ENCODE results near the gene ATG101.

Gene ATG101

DNA sequence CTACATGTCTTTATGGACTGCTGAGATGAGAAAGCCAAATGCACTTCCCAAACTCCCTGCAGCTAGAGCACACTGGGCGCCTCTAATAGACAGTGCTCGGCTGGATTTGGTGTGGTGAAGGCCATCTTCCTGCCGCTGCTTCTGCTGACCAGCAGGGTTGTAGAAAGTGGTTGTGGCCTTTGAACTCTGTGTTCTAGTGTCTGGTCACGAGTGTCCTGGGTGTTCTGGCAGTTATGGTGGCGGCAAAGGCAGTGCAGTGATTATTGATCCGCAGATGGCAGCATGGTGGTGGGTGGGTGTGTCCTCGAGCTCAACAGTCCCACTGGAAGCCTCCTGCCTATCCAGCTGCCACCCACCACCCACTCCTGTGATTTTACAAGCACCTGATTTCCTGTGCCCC is 53.1 kb downstream of the ATG101 start:
- H2AFZ ChIP-seq (ENCODE audit: low read length): no peak overlapping the region
- no peaks in the 10 kb centered on the region for H3K9me3 ChIP-seq (ENCODE audit: insufficient read depth, low read depth, low read length)
- no peak overlapping the region for H3K9ac ChIP-seq (ENCODE audit: low read depth, low read length, poor library complexity, severe bottlenecking)
- H3K4me2 ChIP-seq (ENCODE audit: low read depth, low read length, poor library complexity, severe bottlenecking): no peak overlapping the region
- H3K9me2 ChIP-seq (replicated peaks; ENCODE audit: low read depth, low read length): no peaks in the 10 kb centered on the region
- H3K79me2 ChIP-seq (ENCODE audit: insufficient read depth, low read length): no peaks in the 10 kb centered on the region
- no peaks in the 10 kb centered on the region for H3K36me3 ChIP-seq (ENCODE audit: insufficient read depth, low read length)
- no peaks in the 10 kb centered on the region for H3K27me3 ChIP-seq (ENCODE audit: insufficient read depth, low read length, poor library complexity, severe bottlenecking)
- H4K20me1 ChIP-seq (ENCODE audit: insufficient read depth, low read length, poor library complexity, severe bottlenecking): no peaks in the 10 kb centered on the region
- H3F3A ChIP-seq (ENCODE audit: low read depth): no peaks in the 10 kb centered on the region
- no peaks in the 10 kb centered on the region for H3K4me1 ChIP-seq (ENCODE audit: insufficient read depth, low read length, poor library complexity, severe bottlenecking)
- no peak for TF ChIP-seq EZH2phosphoT487 (IDR thresholded peaks at IDR 0.05; ENCODE audit: borderline replicate concordance)
- TF ChIP-seq, protein P1, sequence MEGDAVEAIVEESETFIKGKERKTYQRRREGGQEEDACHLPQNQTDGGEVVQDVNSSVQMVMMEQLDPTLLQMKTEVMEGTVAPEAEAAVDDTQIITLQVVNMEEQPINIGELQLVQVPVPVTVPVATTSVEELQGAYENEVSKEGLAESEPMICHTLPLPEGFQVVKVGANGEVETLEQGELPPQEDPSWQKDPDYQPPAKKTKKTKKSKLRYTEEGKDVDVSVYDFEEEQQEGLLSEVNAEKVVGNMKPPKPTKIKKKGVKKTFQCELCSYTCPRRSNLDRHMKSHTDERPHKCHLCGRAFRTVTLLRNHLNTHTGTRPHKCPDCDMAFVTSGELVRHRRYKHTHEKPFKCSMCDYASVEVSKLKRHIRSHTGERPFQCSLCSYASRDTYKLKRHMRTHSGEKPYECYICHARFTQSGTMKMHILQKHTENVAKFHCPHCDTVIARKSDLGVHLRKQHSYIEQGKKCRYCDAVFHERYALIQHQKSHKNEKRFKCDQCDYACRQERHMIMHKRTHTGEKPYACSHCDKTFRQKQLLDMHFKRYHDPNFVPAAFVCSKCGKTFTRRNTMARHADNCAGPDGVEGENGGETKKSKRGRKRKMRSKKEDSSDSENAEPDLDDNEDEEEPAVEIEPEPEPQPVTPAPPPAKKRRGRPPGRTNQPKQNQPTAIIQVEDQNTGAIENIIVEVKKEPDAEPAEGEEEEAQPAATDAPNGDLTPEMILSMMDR (conservative IDR thresholded peaks at IDR 0.05; ENCODE audit: low read length): no peak
- H3K4me3 ChIP-seq (ENCODE audit: low read length, poor library complexity, severe bottlenecking): no peak overlapping the region

DNA sequence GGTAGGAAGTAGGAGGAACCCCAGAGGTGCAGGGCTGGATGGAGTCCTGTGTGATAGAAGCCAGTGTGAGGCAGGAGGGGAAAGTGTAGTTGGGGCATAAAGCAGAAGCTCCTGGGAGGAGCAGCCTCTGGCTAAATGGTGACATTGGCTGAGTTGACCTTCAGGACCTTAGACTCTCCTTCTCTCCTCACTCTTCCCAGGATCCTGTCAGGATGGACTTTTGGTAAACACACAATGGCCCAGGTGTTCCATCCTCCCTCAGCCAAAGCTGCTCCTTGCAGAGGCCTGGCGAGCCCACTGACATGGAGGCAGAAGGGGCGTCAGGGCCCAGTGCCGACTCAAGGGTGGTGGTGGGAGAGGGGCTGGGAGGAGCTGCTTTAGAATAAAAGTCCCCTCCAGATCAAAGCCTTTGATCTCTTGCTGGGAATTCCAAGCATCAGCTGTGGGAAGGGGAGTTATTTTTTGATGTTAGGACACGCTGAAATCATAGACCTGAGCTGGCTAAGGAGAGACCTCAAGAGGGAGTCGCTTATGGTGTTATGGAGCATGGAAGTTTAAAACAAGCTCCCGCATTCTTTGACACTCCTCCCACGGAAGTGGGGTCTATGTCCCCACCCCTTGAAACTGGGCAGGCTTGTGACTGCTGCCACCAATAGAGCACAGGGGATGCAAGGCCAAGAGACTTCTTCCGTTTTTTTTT is 53.9 kb downstream of the ATG101 start:
- Histone ChIP-seq H3K4me3 (ENCODE audit: low read length, poor library complexity, severe bottlenecking) (no peak overlapping the region), H2AFZ (ENCODE audit: low read length) (no peak overlapping the region), H3K9ac (ENCODE audit: low read depth, low read length, poor library complexity, severe bottlenecking) (no peak overlapping the region), H3K4me2 (ENCODE audit: low read depth, low read length, poor library complexity, severe bottlenecking) (no peak overlapping the region), H3K36me3 (ENCODE audit: insufficient read depth, low read length) (no peaks in the 10 kb centered on the region), H3K9me3 (ENCODE audit: insufficient read depth, low read depth, low read length) (no peaks in the 10 kb centered on the region), H3K79me2 (ENCODE audit: insufficient read depth, low read length) (no peaks in the 10 kb centered on the region), H3K4me1 (ENCODE audit: insufficient read depth, low read length, poor library complexity, severe bottlenecking) (no peaks in the 10 kb centered on the region), H3K9me2 (replicated peaks; ENCODE audit: low read depth, low read length) (no peaks in the 10 kb centered on the region), H4K20me1 (ENCODE audit: insufficient read depth, low read length, poor library complexity, severe bottlenecking) (no peaks in the 10 kb centered on the region), H3K27me3 (ENCODE audit: insufficient read depth, low read length, poor library complexity, severe bottlenecking) (no peaks in the 10 kb centered on the region), H3F3A (ENCODE audit: low read depth) (no peaks in the 10 kb centered on the region)
- TF ChIP-seq, protein P1 (conservative IDR thresholded peaks at IDR 0.05; ENCODE audit: low read length): no peak
- TF ChIP-seq EZH2phosphoT487 (IDR thresholded peaks at IDR 0.05; ENCODE audit: borderline replicate concordance): no peak

DNA sequence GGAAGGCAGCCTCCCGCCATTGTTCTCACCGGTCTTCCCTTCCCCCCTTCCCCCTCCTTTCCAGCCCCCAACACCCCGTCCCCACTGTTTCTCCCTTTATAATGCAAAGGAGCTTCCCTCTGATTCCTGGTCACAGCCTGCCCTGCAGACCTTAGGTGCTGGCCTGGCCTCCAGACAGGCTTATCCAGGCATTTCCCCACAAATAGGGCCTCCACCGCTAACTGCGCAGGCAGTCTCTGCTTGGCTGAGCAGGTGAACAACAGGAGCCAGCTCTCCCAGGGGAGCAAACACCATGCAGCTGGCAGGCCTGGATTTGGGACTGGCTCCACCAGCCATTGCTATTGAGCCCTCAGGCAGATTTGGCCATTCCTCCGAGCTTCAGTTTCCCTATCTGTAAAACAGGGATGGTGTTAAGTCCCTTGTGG is 55.7 kb downstream of the ATG101 start:
- Histone ChIP-seq H3K79me2 (ENCODE audit: insufficient read depth, low read length) (no peaks in the 10 kb centered on the region), H3K4me1 (ENCODE audit: insufficient read depth, low read length, poor library complexity, severe bottlenecking) (no peaks in the 10 kb centered on the region), H3F3A (ENCODE audit: low read depth) (no peaks in the 10 kb centered on the region), H3K9me2 (replicated peaks; ENCODE audit: low read depth, low read length) (no peaks in the 10 kb centered on the region), H3K27me3 (ENCODE audit: insufficient read depth, low read length, poor library complexity, severe bottlenecking) (no peaks in the 10 kb centered on the region), H2AFZ (ENCODE audit: low read length) (no peak overlapping the region), H3K9me3 (ENCODE audit: insufficient read depth, low read depth, low read length) (no peaks in the 10 kb centered on the region), H3K4me3 (ENCODE audit: low read length, poor library complexity, severe bottlenecking) (no peak overlapping the region), H3K36me3 (ENCODE audit: insufficient read depth, low read length) (no peaks in the 10 kb centered on the region), H4K20me1 (ENCODE audit: insufficient read depth, low read length, poor library complexity, severe bottlenecking) (no peaks in the 10 kb centered on the region), H3K4me2 (ENCODE audit: low read depth, low read length, poor library complexity, severe bottlenecking) (no peak overlapping the region), H3K9ac (ENCODE audit: low read depth, low read length, poor library complexity, severe bottlenecking) (no peak overlapping the region)
- TF ChIP-seq EZH2phosphoT487 (IDR thresholded peaks at IDR 0.05; ENCODE audit: borderline replicate concordance): no peak

Measured in Loucy (cell line).